Ishikawa (cell line): ENCODE data around the gene KCNB1.

Experiments
- EP300 ChIP-seq: IDR thresholded peaks from 2 replicates; pipeline ENCODE4 v1.6.1; 2012; ENCODE audit warnings: borderline replicate concordance
- NFIC ChIP-seq: IDR thresholded peaks from 2 replicates; pipeline ENCODE4 v1.6.1; 2012
- TAF1 ChIP-seq: IDR thresholded peaks from 2 replicates; pipeline ENCODE4 v1.6.1; 2012; ENCODE audit warnings: low read depth, mild to moderate bottlenecking
- TCF12 ChIP-seq: IDR thresholded peaks from 2 replicates; pipeline ENCODE4 v1.6.1; 2012; ENCODE audit warnings: low read depth

GRCh38 chr20:49418809-49419208 lies 63.7 kb downstream of the KCNB1 start:
- no peak for TF ChIP-seq NFIC
- no peak for TF ChIP-seq EP300
- TF ChIP-seq TAF1 = no peak
- no peak for TF ChIP-seq TCF12
